Activated CD8-positive, alpha-beta memory T cell treated with anti-CD3 and anti-CD28 coated beads, Interleukin-2, amount 50 U/mL, for 48 hours (primary cell): ENCODE measurements around the gene CCDC127.
"Not testable (repeated sequence)": the region's sequence is repeated elsewhere in the genome, so short reads cannot be mapped to it uniquely, and the experiment has no call there.

ENCODE experiments used
- DNase-seq: peaks from one replicate; pipeline ENCODE4 v3.0.0-alpha.2; 2020

CCDC127 gene

DNA sequence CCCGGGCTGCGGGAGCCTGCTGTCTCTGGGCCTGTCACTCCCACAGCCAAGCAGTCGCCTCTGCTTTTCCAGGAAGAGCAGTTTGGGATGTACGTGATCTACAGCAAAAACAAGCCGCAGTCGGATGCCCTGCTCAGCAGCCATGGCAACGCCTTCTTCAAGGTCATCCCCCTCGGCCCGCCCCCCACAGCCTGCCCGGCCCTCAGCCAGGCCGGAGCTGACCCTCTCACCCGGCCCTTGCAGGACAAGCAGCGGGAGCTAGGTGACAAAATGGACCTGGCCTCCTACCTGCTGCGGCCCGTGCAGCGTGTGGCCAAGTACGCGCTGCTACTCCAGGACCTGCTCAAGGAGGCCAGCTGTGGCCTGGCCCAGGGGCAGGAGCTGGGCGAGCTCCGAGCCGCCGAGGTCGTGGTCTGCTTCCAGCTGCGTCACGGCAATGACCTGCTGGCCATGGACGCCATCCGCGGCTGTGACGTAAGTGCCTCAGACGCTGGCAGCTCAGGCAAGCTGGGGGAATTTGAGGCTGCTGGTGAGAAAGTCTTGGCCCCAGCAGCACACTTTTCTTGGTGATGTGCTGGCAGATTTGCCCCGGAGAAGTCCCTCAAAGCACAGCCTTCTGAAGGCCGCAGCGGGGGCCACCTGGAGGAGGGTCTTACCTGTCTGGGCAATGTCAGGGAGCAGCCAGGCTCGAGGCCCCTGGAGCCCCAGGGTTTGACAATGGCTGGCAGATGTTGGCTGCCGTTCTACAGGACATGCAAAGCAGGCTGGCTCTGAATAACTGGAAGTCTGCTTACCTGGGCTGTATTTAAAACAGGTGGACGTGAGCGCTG, 46.8 kb downstream of the CCDC127 start:
- DNase-seq = peak; percentile 32

DNA sequence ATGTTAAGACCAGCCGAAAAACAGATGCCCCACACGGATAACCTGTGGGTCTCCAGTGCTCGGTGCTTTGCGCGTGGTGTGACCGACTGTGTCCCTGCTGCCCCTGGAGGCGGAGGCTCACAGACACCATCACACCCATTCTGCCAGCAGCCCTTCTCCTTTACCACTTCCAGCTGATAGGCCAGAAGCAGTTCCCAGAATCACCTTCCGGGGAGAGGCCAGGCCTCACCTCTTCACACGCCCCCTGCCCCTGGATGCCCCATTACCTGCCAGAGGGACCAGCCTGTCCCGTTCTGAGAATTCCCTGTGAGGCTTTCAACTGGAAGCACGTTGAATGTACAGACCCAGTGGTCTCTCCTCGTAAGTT, 48.2 kb downstream of the CCDC127 start:
- DNase-seq = no peak

DNA sequence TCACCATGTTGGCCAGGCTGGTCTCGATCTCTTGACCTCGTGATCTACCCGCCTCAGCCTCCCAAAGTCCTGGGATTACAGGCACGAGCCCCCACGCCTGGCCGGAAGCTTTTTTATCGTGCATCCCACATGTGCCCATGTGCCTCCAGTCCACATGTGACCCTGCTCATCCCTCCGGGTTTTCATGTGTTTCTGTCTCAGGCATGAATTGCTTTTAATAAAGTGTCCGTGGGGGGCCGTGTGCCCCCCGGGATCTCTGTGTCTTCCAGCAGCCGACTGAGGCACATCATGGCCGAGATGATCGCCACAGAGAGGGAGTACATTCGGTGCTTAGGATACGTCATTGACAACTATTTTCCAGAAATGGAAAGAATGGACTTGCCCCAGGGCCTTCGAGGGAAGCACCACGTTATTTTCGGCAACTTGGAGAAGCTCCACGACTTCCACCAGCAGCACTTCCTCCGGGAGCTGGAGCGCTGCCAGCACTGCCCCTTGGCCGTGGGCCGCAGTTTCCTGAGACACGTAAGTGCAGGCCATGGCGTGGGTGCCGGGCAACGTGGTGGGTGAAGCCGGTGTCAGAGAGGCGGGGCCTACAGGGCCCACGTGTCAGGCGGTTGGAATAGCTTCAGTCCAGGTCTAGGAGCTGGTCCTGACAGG, 48.8 kb downstream of the CCDC127 start:
- no peak for DNase-seq

DNA sequence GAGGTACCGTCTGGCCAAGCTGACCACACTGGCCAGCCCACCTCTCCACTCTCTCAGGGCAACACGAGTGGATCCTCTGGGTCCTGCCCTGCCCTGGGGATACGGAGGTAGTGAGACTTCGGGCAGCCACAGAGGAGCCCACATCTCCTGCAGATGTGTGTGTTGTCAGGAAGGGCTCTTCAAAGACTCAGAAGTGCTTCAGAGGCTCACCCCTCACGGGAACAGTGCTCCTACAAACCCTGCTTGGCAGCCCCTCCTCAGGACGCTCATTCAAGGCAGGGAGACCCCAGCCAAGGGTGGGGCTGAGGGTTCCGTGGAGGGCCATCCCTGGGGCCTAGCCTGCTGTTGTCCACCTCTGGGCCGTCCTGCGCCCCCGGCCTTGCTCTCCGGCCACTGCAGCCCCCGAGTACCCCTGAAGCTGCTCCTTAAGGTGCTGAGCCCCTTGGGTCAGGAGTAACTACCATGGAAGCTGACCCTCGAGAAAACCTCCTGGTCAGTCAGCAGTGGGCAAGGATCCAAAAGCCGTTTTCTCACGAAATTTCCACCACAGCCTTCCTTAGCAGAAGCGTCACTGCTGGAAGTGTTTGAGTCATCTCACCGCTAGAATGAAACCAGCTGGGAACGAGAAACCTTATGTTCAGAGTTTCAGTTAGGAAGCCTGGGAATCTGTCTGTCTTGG, 49.8 kb downstream of the CCDC127 start:
- no peak for DNase-seq

DNA sequence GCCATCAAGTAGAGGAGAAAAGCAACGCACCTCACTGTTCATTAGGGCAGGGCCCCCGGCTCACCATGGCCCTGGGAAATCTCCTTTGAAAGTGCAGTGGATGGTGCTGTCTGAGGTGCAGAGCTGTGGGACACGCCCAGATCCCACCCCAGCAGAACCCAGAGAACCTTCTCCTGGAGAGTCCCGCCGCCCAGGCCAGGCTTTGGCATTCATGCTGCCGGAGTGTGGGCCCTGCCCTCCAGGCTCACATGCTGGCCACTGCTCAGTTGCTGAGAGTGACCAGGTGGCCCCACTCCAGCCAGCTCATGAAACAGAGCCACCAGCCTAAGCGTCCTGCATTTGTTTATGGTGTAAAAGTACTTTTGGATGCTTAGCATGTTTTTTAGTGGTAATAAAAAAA, 50.4 kb downstream of the CCDC127 start:
- DNase-seq = no peak

DNA sequence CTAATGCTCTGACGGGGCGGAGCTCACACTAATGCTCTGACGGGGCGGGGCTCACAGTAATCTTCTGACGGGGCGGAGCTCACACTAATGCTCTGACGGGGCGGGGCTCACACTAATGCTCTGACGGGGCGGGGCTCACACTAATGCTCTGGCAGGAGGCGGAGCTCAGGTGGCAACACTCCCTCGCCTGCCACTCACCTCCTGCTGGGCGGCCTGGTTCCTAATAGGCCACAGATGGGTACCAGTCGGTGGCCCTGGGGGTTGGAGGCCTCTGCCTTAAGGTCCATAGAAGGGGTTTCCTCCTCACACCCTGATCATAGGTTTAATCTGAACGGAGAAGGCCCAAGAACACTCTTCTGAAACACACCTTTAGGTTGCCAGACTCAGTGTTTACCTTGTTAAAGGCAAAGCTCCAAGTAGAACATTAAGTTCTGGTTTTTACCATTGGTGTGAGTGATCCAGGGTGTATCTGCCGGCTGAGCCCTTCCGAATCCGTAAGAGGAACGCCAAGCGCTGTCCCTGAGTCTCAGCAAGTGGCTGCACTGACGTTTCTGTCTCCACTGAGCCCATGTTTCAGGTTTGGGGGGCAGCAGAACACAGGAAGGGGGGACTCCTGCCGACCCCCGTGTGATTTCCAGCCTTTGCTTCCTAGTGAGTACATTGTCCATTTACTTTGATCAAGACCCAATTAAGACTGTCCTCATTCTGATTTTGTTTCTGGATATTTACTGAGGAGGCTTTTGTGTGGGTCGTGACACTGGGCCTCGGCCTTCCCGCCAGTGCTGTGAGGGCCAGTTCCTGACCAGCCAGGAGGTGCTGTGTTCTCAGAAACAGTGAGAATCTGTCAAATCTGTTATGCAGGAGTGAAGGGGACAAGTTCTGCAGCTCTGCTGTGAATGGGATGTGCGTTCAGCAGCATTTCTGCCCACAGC, 51.2 kb downstream of the CCDC127 start:
- DNase-seq = no peak

DNA sequence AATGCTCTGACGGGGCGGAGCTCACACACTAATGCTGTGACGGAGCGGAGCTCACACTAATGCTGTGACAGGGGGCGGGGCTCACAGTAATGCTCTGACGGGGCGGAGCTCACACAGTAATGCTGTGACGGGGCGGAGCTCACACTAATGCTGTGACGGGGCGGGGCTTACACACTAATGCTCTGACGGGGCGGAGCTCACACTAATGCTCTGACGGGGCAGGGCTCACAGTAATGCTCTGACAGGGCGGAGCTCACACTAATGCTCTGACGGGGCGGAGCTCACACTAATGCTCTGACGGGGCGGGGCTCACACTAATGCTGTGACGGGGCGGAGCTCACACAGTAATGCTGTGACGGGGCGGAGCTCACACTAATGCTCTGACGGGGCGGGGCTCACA, 53.2 kb downstream of the CCDC127 start:
- not testable (repeated sequence) for DNase-seq

DNA sequence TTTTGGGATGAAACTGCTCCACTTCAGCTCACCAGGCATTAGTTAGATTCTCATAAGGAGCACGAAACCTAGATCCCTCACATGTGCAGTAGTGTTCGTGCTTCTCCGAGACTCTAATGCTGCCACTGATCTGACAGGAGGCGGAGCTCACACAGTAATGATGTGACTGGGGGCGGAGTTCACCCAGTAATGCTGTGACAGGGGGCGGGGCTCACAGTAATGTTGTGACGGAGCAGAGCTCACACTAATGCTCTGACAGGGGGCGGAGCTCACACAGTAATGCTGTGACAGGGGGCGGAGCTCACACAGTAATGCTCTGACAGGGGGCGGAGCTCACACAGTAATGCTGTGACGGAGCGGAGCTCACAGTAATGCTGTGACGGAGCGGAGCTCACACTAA, 53.7 kb downstream of the CCDC127 start:
- DNase-seq = no peak

DNA sequence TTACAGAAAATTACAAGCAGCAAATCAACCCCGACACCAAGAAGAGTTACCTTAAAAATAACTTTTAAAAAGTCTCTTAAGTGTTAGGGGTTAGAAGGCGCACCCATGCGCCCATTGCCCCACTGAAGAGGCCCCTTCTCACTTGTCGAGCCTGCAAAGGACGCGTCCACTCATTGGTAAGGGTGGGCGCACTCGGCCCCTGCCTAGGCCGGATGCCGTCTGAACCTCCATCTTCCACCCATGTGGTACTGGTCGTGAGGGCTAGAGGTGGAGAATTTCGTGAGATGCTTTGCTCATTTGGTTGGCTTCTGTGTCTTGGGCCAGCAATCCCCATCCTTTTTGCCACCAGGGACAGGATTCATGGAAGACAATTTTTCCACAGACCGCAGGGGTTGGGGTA, 54.1 kb downstream of the CCDC127 start:
- no peak for DNase-seq

DNA sequence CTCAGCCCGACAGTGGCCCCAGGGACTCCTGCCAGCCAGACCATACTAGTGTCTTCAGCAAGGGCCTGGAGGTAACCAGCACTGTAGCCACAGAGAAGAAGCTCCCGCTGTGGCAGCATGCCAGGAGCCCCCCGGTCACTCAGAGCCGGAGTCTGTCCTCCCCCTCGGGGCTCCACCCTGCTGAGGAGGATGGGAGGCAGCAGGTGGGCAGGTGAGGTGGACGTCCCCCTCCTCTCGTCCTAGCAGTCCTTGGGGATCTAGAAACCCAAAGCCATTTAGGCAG, 54.7 kb downstream of the CCDC127 start:
- DNase-seq = no peak

DNA sequence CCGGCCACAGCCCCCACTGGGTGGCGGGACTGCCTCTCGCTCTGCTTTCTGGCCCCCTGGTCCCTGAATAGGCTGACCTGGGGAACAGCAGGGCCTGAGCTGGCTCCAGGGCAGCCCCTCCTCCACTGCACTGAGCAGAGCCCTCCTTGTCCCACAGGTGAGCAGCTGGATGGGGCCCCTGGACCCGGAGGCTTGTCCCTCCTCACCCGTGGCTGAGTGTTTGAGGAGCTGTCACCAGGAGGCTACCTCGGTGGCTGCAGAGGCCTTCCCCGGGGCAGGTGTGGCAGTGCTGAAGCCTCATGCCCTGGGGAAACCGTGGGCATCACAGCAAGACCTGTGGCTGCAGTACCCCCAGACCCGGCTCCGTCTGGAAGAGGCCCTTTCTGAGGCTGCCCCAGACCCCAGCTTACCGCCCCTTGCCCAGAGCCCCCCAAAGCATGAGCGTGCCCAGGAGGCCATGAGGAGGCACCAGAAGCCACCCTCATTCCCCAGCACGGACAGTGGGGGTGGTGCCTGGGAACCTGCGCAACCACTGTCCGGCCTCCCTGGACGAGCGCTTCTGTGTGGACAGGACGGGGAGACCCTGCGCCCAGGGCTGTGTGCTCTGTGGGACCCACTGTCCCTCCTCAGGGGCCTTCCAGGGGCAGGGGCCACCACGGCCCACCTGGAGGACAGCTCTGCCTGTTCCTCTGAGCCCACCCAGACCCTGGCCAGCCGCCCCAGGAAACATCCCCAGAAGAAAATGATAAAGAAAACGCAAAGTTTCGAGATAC, 55.2 kb downstream of the CCDC127 start:
- DNase-seq = no peak

DNA sequence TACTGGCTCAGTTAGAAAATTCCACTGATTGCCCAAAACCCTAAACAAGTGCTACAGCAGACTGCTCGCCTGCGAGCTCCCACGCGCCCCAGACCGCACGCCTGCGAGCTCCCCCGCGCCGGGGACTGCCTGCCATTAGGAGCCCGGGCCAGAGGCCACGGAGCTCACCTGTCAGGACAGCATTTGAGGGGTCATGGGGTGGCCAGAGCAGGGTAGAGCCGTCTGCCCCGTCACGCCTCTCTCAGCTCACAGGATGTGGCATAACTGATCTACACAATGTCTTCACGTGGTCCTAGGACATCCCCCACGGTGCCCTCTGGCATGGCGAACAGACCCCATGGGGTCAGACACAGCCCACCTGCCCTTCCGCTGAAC, 55.8 kb downstream of the CCDC127 start:
- no peak for DNase-seq

DNA sequence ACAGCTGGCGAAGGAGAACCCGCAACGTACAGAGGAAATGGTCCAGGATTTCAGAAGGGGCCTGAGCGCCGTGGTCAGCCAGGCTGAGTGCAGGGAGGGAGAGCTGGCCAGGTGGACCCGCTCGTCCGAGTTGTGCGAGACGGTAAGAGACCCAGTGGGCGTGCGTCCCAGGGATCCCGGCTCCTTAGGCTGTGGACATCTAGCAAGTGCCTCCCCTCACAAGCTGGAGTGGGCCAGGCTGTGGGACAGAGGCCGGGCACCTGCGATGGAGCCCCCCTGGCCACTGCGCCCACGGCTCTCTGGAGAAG, 56.2 kb downstream of the CCDC127 start:
- no peak for DNase-seq

DNA sequence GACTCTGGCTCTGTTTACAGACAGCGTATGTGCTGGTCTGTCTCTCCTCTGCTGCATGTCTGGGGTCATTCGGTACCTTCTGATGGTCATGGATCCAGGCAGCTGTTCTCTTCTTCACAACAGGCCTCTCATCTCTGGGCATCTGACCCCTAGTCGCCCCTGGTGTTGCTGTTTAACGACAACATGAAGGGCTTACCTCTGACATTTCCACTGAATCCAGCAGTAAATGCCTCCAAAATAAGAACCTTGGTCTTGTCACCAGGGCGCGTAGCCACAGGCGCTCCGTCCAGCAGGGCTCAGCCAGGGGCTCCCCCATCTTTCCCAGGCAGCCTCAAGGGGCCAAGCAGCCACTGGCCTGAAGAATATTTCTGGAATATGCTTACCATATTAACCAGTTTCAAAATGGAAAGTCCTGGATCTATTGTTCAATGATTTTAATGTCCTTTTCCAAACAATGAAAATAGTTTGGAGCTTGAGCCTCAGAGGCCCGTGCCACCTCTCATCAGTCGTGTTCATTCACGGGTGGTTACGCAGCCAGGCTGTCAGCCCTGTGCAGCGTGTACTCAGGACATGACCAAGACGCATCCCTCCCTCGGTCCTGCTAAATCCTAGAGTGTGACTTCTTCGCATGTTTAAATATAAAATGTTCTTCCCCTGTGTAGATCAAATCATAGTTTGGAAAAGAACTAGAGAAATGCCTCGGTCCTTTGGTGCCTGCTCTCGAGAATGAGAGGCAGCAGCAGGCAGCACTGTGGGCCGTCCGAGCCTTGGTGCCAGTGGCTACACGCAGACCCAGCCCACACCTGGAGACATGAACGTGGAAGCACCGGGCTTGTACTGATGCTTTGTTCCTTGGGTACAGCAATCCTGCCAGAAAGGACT, 56.8 kb downstream of the CCDC127 start:
- DNase-seq = peak; percentile 22

DNA sequence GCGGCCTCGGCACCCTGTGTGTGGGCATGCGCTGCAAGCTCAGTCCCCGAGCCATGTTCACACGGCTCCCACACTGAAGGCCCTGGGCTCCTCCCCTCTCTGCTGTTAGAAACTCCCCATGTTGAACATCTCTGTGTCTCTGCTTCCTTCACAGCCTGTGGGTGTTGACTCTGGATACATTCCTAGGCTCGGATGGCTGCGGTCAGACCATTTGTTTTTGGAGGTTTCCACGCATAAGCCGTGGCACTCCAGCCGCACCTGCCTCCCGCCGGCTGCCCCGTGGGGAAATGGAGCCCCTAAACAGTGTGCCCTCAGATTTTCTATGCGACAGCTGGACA, 57.8 kb downstream of the CCDC127 start:
- peak; percentile 32 for DNase-seq

DNA sequence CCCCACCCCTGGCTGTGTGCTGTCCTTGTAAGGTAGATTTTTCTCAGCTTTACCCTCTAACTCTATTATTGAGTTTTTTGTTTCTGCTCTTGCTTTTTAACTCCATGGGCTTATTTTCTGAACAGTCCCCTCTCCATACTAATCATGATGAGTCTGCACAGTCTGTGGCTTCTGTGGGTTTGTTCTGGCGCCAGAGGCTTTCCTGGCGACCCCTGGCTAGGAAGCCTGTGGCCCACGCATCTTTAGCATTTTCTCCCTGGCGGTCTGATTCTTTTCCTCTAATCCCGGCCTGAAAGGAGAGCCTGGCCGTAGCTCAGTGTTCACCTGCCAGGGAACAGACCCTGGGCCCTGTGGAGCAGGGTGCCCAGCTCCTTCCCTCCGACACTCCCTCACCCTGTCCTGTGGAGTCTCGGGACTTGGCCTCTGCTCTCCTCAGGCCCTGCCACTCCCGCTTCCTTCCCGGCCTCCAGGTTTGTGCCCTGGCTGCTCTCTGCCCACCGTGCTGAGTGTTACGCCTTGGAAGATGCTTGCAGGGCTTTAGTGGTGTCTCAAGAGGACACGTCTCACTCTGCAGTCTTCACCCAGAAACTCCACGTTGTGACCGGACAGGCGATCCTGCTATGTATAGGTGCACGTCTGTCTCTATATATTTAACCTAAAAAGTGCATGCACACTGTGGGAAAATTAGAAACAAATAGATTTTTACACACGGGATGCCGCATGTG, 58.3 kb downstream of the CCDC127 start:
- DNase-seq = peak; percentile 17

DNA sequence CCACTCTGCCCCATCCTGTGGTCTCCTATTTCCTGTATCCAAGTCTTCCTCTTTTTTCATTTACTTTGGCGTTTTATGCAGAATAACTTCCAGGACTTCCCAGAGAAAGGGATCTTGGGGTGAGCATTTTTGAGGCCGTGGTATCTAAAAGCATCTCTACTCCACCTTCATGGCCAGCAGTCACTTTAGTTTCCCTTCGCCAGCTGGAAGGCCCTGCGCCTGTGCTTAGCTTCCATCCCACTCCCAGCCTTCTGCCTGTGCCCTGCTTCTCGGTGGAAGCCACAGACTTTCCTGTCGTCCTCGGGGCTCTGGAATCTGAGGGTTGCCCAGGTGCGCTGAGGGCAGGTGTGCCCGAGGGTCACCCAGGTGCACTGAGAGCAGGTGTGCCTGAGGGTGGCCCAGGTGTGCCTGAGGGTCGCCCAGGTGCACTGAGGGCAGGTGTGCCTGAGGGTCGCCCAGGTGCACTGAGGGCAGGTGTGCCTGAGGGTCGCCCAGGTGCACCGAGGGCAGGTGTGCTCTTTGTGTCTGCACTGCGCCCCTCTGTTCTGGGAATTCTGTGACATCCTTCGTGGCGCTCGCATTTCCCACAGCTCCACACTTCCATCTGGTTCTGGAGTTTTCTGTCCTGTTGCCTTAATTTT, 59.0 kb downstream of the CCDC127 start:
- DNase-seq = peak; percentile 20

DNA sequence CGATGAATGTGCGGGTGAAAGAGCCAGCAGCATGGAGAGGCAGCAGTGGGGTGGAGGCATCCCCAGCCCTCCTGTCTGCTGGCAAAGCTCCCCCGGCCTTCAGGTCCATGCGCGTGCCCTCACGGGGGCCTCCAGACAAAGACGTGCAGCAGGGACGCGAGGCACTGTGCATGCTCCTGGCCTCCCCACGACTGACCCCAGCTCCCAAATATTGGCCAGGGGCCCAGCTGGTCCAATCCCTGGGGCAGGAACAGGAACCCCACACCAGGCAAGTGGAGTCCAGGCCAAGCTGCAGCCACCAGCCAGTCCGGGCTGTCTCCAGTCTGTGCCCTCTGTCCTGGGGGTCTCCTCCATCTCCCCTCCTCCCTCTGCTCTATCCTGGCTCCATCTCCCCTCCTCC, 60.2 kb downstream of the CCDC127 start:
- peak; percentile 28 for DNase-seq

DNA sequence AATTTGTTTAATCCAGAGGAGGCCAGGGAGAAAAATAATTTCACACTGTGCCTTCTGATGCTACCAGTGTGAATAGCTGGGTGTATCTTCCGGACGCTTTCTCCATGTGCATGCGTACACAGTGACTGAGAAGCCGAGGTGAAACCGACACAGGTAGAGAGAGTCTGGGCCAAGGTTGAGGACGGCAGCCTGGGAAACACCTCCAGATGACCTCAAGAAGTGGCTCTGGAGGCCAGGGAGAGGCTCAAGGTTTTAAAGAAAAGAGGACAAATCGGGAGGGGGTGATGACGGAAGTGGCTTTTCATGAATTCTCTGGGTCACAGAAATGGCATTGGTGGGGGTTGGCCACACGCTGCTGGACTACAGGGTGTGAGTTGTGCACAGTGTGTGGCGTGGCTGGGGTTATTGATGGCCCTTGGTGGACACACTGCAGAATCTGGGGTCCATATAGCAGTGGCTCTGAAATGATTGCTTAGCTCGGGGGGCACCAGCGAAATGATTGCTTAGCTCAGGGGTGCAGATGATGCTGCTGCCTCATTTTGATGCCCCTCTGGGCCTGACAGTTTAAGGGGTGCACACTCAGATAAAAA, 60.7 kb downstream of the CCDC127 start:
- peak; percentile 20 for DNase-seq
